GM18951 (cell line): ENCODE data around the gene CAMK1G.

Source experiments
- POLR2A ChIP-seq: IDR thresholded peaks from 4 replicates; pipeline ENCODE4 v1.6.1; 2011; ENCODE audit warnings: mild to moderate bottlenecking; ENCODE audit not compliant: insufficient read length, insufficient read depth; ENCODE audit errors: extremely low read depth
- in situ Hi-C: fragments of 300-500 bp; cut with MboI; formaldehyde crosslinking; loops from one replicate; pipeline ENCODE4 v1.12.0; 2022; ENCODE audit warnings: low sequenced_read_pairs, mixed read lengths, inconsistent platforms; ENCODE audit not compliant: unreplicated experiment

CAMK1G gene

DNA sequence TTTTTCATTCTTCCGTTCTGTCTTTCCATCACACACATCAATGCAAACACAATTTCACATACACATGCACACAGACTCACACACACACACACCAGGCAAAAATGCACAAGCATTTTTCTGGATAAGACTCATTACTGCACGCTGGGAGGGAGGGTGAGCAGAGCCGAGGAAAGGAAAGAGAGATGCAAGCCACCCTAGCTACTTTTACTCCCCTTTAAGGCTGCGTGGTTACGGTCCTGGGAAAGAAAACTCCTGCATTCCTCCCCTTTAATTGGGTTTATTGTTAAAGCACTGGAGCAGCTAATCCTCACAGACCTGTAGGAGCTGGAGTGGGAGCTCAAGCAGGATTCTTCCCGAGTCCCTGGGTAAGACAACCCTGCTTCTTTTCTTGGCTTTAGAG is at the start of gene CAMK1G:
Gene CAMK1G (plus strand): TSS at position 307 of the 400 bp plus-strand sequence. CDS start 11,270 bp downstream, outside the sequence.
- no peak for TF ChIP-seq POLR2A
- in situ Hi-C loops, result no loop called here

- TF ChIP-seq POLR2A, result no peak
- in situ Hi-C loops, result no loop called here
Measured at GRCh38 chr1:209534496-209535250, 48.8 kb upstream of the CAMK1G start.

GRCh38 chr1:209536843-209537242 is 46.7 kb upstream of the CAMK1G start:
- in situ Hi-C loops, result no loop called here
- no peak for TF ChIP-seq POLR2A

- in situ Hi-C loops, result no loop called here
- no peak for TF ChIP-seq POLR2A
Measured at GRCh38 chr1:209537336-209538114, 46.0 kb upstream of the CAMK1G start.

DNA sequence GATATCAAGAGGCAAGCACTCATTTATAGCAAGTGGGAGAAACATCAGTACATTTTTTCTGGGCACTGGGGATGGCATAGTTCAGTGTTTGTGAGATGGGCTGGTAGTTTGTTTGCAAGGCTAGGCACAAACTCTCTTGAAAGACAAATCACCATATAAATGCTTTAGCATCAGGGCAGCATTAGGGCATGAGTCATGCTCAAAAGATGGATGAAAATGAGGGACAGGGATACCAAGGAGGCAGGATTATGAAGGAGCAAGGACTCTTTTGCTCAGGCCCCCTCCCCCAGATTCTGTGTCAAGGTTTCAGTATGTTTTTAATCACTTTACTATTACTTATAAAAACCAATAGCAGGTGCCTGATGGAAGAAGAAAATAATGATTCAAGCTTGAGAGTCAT is 43.9 kb upstream of the CAMK1G start:
- in situ Hi-C loops, result no loop called here
- no peak for TF ChIP-seq POLR2A

DNA sequence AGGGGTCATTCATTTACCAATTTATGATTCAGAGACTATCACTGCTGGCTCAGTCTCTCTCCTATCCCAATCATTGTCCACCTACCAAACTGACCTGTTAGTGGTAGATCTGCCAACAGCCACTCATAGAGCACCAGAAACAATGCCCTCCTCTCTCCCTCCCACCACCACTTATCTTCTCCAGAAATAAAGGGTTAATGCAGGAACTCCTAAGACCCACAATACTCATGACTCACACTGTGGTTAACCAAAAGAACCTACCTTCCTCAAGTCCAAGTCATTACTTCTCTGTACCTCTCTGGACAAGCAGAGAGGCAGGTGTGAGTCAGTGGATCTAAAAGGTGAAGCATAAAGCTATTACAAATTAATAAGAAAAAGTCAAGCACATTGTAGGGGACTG is 40.9 kb upstream of the CAMK1G start:
- in situ Hi-C loops, result no loop called here
- TF ChIP-seq POLR2A, result no peak

DNA sequence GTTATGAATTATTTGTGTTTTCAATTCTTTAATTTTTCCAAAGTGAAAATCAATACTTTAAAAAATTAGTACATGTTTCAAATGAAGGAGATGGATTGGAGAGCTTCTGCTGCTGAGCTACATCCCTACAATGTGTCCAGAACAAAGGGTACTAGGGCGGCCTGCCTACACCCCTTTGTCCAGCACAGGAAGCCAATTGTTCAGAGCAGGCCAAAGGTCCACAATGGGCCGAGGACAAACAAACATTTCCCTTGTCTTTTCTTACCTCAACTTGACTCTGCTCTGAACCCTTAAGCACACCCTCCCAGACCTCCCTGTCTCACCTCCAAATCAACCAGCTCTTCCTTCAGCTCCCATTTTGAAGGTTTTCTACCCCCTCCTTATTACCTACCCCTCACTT is 39.4 kb upstream of the CAMK1G start:
- no peak for TF ChIP-seq POLR2A
- in situ Hi-C loops, result no loop called here

- TF ChIP-seq POLR2A, result no peak
- in situ Hi-C loops, result no loop called here
Measured at GRCh38 chr1:209545423-209545822, 38.1 kb upstream of the CAMK1G start.

- in situ Hi-C loops, result no loop called here
- no peak for TF ChIP-seq POLR2A
Measured at GRCh38 chr1:209546390-209547085, 37.0 kb upstream of the CAMK1G start.

DNA sequence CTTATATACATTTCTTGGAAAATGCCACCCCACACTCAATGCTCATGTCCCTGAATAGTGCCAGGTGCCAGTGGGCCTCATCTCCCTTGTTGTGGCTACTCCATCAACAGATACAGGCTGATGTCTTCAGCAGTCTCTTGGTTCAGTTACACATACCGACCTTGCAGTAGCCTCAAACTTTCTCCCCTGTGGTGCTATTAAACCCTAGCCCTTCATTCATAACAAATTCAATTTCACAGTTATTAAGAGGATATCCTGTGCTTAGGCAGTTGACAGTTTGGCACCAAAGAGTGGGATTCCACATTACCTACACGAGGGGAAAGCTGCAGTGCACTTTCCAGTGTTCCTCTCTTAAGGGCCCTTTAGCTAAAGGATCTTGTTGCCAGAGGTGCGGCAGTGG is 35.9 kb upstream of the CAMK1G start:
- in situ Hi-C loops, result no loop called here
- no peak for TF ChIP-seq POLR2A

DNA sequence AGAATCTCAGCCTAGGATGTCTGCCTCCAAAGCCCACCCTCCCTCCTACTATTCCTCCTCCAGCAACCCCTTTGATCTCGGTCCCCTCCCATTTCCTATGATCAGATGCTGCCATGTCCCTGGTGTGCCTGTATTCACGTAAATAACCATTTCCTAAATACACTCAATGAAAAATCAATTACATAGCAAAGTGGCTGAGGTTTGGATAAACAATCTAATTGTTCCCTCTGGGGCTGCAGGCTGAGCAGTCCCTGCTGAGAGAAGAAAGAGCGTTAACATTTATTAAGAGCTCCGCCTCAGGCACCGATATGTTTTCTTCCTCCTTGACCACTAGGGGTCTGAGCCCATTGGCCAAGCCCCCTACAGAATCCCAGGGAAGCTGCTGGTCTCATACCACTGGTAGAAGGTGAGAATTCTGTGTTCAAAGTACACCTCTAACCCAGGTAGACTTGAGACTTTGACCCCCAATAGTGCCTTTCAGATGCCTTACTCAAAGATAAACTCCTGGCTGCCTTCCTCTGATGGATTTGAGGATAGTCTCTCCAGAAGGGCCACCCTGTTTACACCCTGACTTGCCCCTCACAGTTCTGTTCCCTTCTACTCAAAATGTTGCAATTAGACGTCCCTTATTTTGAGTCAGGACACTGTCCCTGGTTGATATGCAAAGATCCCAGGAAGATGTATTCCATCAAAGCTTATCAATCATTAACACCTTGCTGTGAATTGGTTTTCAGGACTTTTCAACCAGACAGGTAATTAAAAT is 33.9 kb upstream of the CAMK1G start:
- no peak for TF ChIP-seq POLR2A
- in situ Hi-C loops, result no loop called here

GRCh38 chr1:209550519-209550918 is 33.0 kb upstream of the CAMK1G start:
- in situ Hi-C loops, result no loop called here
- TF ChIP-seq POLR2A, result no peak

- TF ChIP-seq POLR2A, result no peak
- in situ Hi-C loops, result no loop called here
Measured at GRCh38 chr1:209552406-209553264, 30.9 kb upstream of the CAMK1G start.
